Bronchial epithelial cell (primary cell): ENCODE measurements around the gene COL25A1. TPM values are rescaled to one million over a fixed set of nuclear protein-coding genes. Genes with fewer than 3 reads are reported as not detected.

Source experiments
- DNase-seq: peaks from one replicate; pipeline ENCODE4 v3.0.0-alpha.2; 2010; ENCODE audit warnings: low read depth
- FAIRE-seq: peaks from 2 replicates; lab custom pipeline; 2011; peaks lifted over from hg19 to GRCh38; lab: Jason Lieb, UNC
- H3K27me3 ChIP-seq: 2 replicates; pipeline ENCODE4 v1.5.1; 2011; ENCODE audit warnings: low read length; ENCODE audit not compliant: control insufficient read depth, insufficient read depth
- H3K36me3 ChIP-seq: 2 replicates; pipeline ENCODE4 v1.5.1; 2011; ENCODE audit warnings: low read length; ENCODE audit not compliant: control insufficient read depth, insufficient read depth
- H3K4me3 ChIP-seq: 2 replicates; pipeline ENCODE4 v1.5.1; 2011; ENCODE audit warnings: mild to moderate bottlenecking, low read depth, low read length, control low read depth
- CTCF ChIP-seq: IDR thresholded peaks from 2 replicates; pipeline ENCODE4 v1.5.1; 2011; ENCODE audit warnings: mild to moderate bottlenecking, moderate library complexity, low read length, control low read depth, inconsistent platforms; ENCODE audit not compliant: insufficient read depth, severe bottlenecking
- total RNA-seq: library from RNA; depleted of rRNA; stranded (reverse); fragments of >200 nt; gene quantifications from 2 replicates; pipeline ENCODE4 v1.2.1, GENCODE V29; 2014

COL25A1 gene
- total RNA-seq, 1 donor from 2014 or later, result under 0.01 TPM

DNA sequence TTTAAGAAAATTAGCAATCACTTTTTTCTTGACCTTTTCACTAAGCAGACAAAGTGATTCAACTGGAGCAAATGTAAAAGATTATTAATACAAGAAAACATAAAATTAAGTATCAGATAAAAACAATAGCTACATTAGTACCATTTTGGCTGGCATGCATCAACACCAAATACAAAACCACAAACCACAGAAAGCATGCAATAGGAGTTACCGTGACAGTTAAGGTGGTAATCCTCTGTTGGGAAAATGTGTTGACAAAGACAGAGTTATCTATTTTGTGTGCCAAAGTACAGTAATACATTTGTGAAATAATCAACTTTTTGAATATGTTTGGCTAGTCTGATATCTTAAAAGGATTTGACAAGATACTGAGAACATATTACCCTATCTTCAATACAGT is 449.8 kb downstream of the COL25A1 start:
- H3K4me3 ChIP-seq, result no peak overlapping the region
- no peaks in the 10 kb centered on the region for H3K36me3 ChIP-seq
- FAIRE-seq, result no peak
- no peak for DNase-seq
- no peaks in the 10 kb centered on the region for H3K27me3 ChIP-seq
- no peak for TF ChIP-seq CTCF

DNA sequence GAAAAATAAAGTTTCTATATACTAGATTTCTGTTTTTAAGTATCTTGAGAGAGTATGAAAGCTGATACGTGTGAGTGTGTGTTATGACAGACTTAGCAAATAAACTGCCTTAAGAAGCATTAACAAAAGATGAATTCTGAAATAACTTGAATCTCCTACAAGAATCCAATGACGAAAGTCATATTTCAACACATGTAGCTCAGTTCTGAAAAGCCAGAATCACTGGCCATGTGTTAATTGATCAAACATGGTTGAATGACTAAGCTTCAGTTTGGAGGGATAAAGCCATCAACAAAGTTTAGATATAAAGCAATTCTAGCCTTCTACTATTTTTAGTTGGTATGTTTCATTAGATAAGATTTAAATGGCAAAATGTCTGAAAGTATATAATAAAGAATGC is 451.1 kb downstream of the COL25A1 start:
- FAIRE-seq (no peak), DNase-seq (peak; percentile 30)
- no peaks in the 10 kb centered on the region for H3K27me3 ChIP-seq
- H3K36me3 ChIP-seq, result no peaks in the 10 kb centered on the region
- no peak overlapping the region for H3K4me3 ChIP-seq
- TF ChIP-seq CTCF, result no peak

- TF ChIP-seq CTCF, result no peak
- FAIRE-seq (no peak), DNase-seq (no peak)
- no peak overlapping the region for H3K4me3 ChIP-seq
- no peaks in the 10 kb centered on the region for H3K36me3 ChIP-seq
- no peaks in the 10 kb centered on the region for H3K27me3 ChIP-seq
Observed at GRCh38 chr4:108850219-108850649, 452.2 kb downstream of the COL25A1 start.

GRCh38 chr4:108849611-108850168 is 452.8 kb downstream of the COL25A1 start:
- TF ChIP-seq CTCF, result no peak
- Histone ChIP-seq H3K36me3 (no peaks in the 10 kb centered on the region), H3K4me3 (no peak overlapping the region), H3K27me3 (no peaks in the 10 kb centered on the region)
- FAIRE-seq (no peak), DNase-seq (peak; percentile 84)

- Histone ChIP-seq H3K4me3 (no peak overlapping the region), H3K27me3 (no peaks in the 10 kb centered on the region), H3K36me3 (no peaks in the 10 kb centered on the region)
- no peak for TF ChIP-seq CTCF
- DNase-seq, result no peak
- FAIRE-seq, result no peak
Observed at GRCh38 chr4:108846568-108846967, 455.9 kb downstream of the COL25A1 start.

GRCh38 chr4:108840426-108840975 is 462.0 kb downstream of the COL25A1 start:
- TF ChIP-seq CTCF, result no peak
- Histone ChIP-seq H3K4me3 (no peak overlapping the region), H3K27me3 (no peaks in the 10 kb centered on the region), H3K36me3 (no peaks in the 10 kb centered on the region)
- FAIRE-seq, result no peak
- DNase-seq, result no peak
